Neutrophil (primary cell): ENCODE measurements around the gene MYO5B.

Experiments used
- H3K27ac ChIP-seq: fragments of 200-600 bp; sonication (generic); 2 replicates; pipeline ENCODE4 v1.5.1; 2016; ENCODE audit warnings: mild to moderate bottlenecking, moderate library complexity
- H3K27me3 ChIP-seq: fragments of 200-600 bp; sonication (generic); 2 replicates; pipeline ENCODE4 v1.6.0; 2016; ENCODE audit warnings: mild to moderate bottlenecking
- H3K36me3 ChIP-seq: fragments of 200-600 bp; sonication (generic); 2 replicates; pipeline ENCODE4 v1.5.1; 2017
- H3K4me1 ChIP-seq, 2 experiments: fragments of 200-600 bp in 1 of 2; sonication (generic) in 1 of 2; 1 replicate in 1 of 2; 2 replicates in 1 of 2; pipeline versions ENCODE4 v1.5.1 to v1.6.1; 2013 to 2016; ENCODE audit warnings: low read depth in 1 of 2, low read length in 1 of 2, mild to moderate bottlenecking in 1 of 2, moderate library complexity in 1 of 2; ENCODE audit not compliant: control insufficient read depth in 1 of 2, insufficient read depth in 1 of 2
- H3K4me3 ChIP-seq, 2 experiments: fragments of 200-600 bp in 1 of 2; sonication (generic) in 1 of 2; 1 replicate in 1 of 2; 2 replicates in 1 of 2; pipeline ENCODE4 v1.5.1; 2013 to 2016; ENCODE audit warnings: low read depth in 1 of 2, low read length in 1 of 2, mild to moderate bottlenecking in 1 of 2, moderate library complexity in 1 of 2
- H3K9me3 ChIP-seq: fragments of 200-600 bp; sonication (generic); 2 replicates; pipeline ENCODE4 v1.5.1; 2016
- TF ChIP-seq, protein P1 (sequence below): fragments of 200-600 bp; sonication (generic); IDR thresholded peaks from 2 replicates; pipeline ENCODE4 v1.5.1; 2016; ENCODE audit warnings: antibody characterized with exemption

The MYO5B gene

DNA sequence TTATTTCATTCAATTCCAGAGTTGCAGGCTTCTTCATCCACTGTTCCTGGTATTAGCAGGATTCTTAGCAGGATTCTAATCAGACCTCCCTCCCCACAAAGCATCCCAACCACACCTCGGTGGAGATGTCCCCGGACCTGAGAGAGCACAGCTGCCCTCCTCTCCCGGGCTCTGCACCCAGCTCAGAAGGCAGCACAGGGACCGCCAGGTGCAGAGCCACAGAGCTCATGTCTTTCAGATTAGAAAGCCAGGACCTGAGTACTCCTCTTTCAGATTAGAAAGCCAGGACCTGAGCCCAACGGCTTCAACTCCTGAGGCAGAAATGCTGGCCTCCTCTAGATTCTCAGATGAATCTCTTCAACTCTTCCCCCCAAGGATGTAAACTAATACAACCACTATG, 152.3 kb downstream of the MYO5B start:
- no peaks in the 10 kb centered on the region for H3K4me1 ChIP-seq
- no peaks in the 10 kb centered on the region for H3K9me3 ChIP-seq
- no peaks in the 10 kb centered on the region for H3K36me3 ChIP-seq
- H3K27ac ChIP-seq, result no peak overlapping the region
- no peak overlapping the region for H3K4me3 ChIP-seq
- TF ChIP-seq, protein P1, sequence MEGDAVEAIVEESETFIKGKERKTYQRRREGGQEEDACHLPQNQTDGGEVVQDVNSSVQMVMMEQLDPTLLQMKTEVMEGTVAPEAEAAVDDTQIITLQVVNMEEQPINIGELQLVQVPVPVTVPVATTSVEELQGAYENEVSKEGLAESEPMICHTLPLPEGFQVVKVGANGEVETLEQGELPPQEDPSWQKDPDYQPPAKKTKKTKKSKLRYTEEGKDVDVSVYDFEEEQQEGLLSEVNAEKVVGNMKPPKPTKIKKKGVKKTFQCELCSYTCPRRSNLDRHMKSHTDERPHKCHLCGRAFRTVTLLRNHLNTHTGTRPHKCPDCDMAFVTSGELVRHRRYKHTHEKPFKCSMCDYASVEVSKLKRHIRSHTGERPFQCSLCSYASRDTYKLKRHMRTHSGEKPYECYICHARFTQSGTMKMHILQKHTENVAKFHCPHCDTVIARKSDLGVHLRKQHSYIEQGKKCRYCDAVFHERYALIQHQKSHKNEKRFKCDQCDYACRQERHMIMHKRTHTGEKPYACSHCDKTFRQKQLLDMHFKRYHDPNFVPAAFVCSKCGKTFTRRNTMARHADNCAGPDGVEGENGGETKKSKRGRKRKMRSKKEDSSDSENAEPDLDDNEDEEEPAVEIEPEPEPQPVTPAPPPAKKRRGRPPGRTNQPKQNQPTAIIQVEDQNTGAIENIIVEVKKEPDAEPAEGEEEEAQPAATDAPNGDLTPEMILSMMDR, result no peak
- H3K27me3 ChIP-seq, result peaks cover 10% of the 10 kb centered on the region

GRCh38 chr18:50039746-50040145, 155.2 kb downstream of the MYO5B start:
- H3K36me3 ChIP-seq, result no peaks in the 10 kb centered on the region
- H3K9me3 ChIP-seq, result no peaks in the 10 kb centered on the region
- TF ChIP-seq, protein P1, result no peak
- no peaks in the 10 kb centered on the region for H3K4me1 ChIP-seq
- no peak overlapping the region for H3K27ac ChIP-seq
- peaks cover 10% of the 10 kb centered on the region for H3K27me3 ChIP-seq
- no peak overlapping the region for H3K4me3 ChIP-seq

GRCh38 chr18:50038448-50038847, 156.5 kb downstream of the MYO5B start:
- H3K36me3 ChIP-seq, result no peaks in the 10 kb centered on the region
- H3K9me3 ChIP-seq, result no peaks in the 10 kb centered on the region
- TF ChIP-seq, protein P1, result no peak
- H3K27ac ChIP-seq, result no peak overlapping the region
- H3K4me1 ChIP-seq, result no peaks in the 10 kb centered on the region
- H3K4me3 ChIP-seq, result no peak overlapping the region
- H3K27me3 ChIP-seq, result peaks cover 4% of the 10 kb centered on the region

DNA sequence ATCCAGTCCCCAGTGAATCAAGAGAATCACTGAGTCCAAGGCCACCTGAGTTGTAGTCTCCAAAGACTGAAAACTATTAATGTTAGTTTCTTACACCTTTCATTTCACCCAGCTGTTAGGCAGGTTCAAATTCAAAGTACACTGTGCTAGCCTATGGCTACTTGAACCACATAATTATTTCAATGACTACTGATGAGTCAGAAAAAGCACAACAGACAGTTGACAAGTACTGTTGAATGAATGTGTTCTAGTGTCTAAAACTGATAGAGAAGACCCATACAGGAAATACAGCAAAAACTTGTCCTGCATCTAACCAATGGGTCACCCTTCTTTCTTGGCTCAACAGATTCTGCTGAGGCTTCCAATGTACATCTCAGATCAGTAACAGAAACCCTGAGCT, 160.9 kb downstream of the MYO5B start:
- Histone ChIP-seq H3K27me3 (no peaks in the 10 kb centered on the region), H3K9me3 (no peaks in the 10 kb centered on the region), H3K4me3 (no peak overlapping the region), H3K27ac (no peak overlapping the region), H3K4me1 (no peaks in the 10 kb centered on the region), H3K36me3 (no peaks in the 10 kb centered on the region)
- TF ChIP-seq, protein P1, result no peak

DNA sequence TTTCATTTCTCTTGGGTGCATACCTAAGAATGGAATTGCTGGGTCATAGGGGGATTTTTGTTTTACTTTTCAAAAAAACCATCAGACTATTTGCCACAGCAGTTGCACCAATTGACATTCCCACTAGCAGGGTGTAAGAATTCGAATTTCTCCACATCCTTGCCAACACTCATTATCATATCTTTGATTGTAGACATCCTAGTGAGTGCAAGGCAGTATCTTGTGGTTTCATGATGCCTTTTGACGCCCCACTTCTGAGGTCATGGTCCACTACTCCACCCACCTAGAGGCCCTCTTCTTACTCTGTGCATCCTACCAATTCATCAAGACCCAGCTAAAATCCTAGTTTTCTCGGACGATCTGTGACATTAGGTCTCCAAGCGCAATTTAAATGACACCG, 161.9 kb downstream of the MYO5B start:
- no peaks in the 10 kb centered on the region for H3K9me3 ChIP-seq
- no peaks in the 10 kb centered on the region for H3K36me3 ChIP-seq
- H3K27ac ChIP-seq, result no peak overlapping the region
- no peak overlapping the region for H3K4me3 ChIP-seq
- H3K27me3 ChIP-seq, result no peaks in the 10 kb centered on the region
- TF ChIP-seq, protein P1, result no peak
- H3K4me1 ChIP-seq, result no peaks in the 10 kb centered on the region

- Histone ChIP-seq H3K36me3 (no peaks in the 10 kb centered on the region), H3K27ac (no peak overlapping the region), H3K27me3 (no peaks in the 10 kb centered on the region), H3K4me3 (no peak overlapping the region), H3K9me3 (no peaks in the 10 kb centered on the region), H3K4me1 (no peaks in the 10 kb centered on the region)
- TF ChIP-seq, protein P1, result no peak
Measured at GRCh38 chr18:50030146-50030545, 164.8 kb downstream of the MYO5B start.
